Measurements from ENCODE around the gene EVL. TPM values are rescaled to one million over a fixed set of nuclear protein-coding genes. Genes with fewer than 3 reads are reported as not detected.

Gene EVL
- total and polyA plus RNA-seq, 2 donors (not counting 3 experiments of a cell fraction or from before 2014, with no cell fraction given) = 34.6 to 62.5 TPM

DNA sequence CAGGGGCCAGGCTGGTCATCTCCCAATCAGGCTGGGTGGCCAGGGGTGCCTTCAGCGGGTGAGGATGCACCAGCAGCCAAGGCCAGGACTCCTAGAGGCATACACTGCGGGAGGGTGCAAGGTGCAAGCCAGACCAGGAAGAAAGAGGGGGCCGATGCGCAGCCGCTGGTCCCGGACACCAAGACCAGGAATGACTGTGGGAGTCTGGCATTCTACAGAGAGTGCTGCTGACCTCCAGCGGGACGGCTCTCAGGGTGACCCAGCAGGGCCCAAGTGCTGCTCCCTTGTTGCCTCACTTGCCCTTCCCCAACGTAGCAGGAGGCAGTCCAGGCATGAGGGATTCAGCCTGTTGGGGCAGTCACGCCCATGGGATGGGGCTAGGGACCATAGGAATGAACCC lies 58.4 kb downstream of the EVL start:
- TF ChIP-seq MYC (IDR thresholded peaks at IDR 0.05; ENCODE audit: low read depth, low read length) = no peak
- TF ChIP-seq GATA2 (IDR thresholded peaks at IDR 0.05; ENCODE audit: insufficient read depth, insufficient read length, low read depth, low read length) = no peak
- no peak for TF ChIP-seq EZH2 (IDR thresholded peaks at IDR 0.05; ENCODE audit: borderline replicate concordance, low read depth, low read length, severe bottlenecking)
- TF ChIP-seq CTCF (IDR thresholded peaks at IDR 0.05; ENCODE audit: extremely low read depth in 1 of 2, insufficient read depth in 1 of 2, low read depth in 1 of 2, low read length in 2 of 2) = no peak
- TF ChIP-seq POLR2AphosphoS5 (IDR thresholded peaks at IDR 0.05; ENCODE audit: insufficient read depth, low read depth, low read length) = no peak
- TF ChIP-seq FOS (IDR thresholded peaks at IDR 0.05; ENCODE audit: borderline replicate concordance, insufficient read depth, low read length) = no peak
- TF ChIP-seq JUN (IDR thresholded peaks at IDR 0.05; ENCODE audit: borderline replicate concordance, insufficient read depth, insufficient read length, low read depth) = no peak
- no peak for TF ChIP-seq POLR2A (IDR thresholded peaks at IDR 0.05; ENCODE audit: low read depth, low read length)
- TF ChIP-seq MAX (IDR thresholded peaks at IDR 0.05; ENCODE audit: insufficient read depth, insufficient read length) = no peak
- Histone ChIP-seq H3K27ac (ENCODE audit: insufficient read depth, low read depth, low read length) (no peak overlapping the region), H3K36me3 (ENCODE audit: control insufficient read depth in 2 of 2, extremely low read depth in 1 of 2, insufficient read depth in 2 of 2, low read length in 2 of 2) (peaks cover 0 to 2% of the 10 kb centered on the region in 2 experiments), H3K9me3 (replicated peaks; ENCODE audit: control insufficient read depth, insufficient read depth, low read length) (no peaks in the 10 kb centered on the region), H3K27me3 (ENCODE audit: control insufficient read depth in 2 of 2, insufficient read depth in 2 of 2, low read length in 2 of 2) (no peaks in the 10 kb centered on the region), H3K79me2 (ENCODE audit: control insufficient read depth, insufficient read depth, low read length) (no peaks in the 10 kb centered on the region), H2AFZ (ENCODE audit: low read depth, low read length) (no peak overlapping the region), H3K9me1 (replicated peaks; ENCODE audit: control insufficient read depth, extremely low read depth, insufficient read depth, low read length) (no peaks in the 10 kb centered on the region), H4K20me1 (replicated peaks; ENCODE audit: control insufficient read depth, extremely low read depth, insufficient read depth, low read length) (no peaks in the 10 kb centered on the region), H3K9ac (replicated peaks; ENCODE audit: extremely low read depth, insufficient read depth, low read length) (no peak overlapping the region), H3K4me3 (replicated peaks in 1 of 3; ENCODE audit: insufficient read depth in 1 of 3, low read depth in 1 of 3, low read length in 3 of 3) (no peak overlapping the region), H3K4me2 (ENCODE audit: insufficient read depth, low read length) (no peak overlapping the region), H3K4me1 (ENCODE audit: control insufficient read depth, extremely low read depth, insufficient read depth, low read length) (no peaks in the 10 kb centered on the region)
- ChIA-PET CTCF (no interaction called here), POLR2A (no interaction called here)
- no peak for DNase-seq (ENCODE audit: low read depth, low spot score)
- BruUV-seq (replicated peaks) = no TSS peak
- FAIRE-seq = no peak
- intact Hi-C loops (cut with micrococcal nuclease) = no loop called here
- dilution Hi-C loops (cut with MboI; ENCODE audit: extremely low pct_ligation_motif_present, low sequenced_read_pairs) = no loop called here

All from endothelial cell of umbilical vein (primary cell).